Mesenchymal stem cell (in vitro differentiated cells and primary cell): ENCODE results near the gene ADGRG7.
"Not testable (repeated sequence)": the region's sequence is repeated elsewhere in the genome, so short reads cannot be mapped to it uniquely, and the experiment has no call there.

Source experiments
- DNase-seq: peaks from one replicate; pipeline ENCODE4 v3.0.0-alpha.2; 2013
- H2AFZ ChIP-seq: one replicate; pipeline ENCODE4 v1.6.1; 2013; ENCODE audit warnings: low read depth, mild to moderate bottlenecking, control low read depth, inconsistent platforms, low read length, moderate library complexity
- H2AK5ac ChIP-seq: 2 replicates; pipeline ENCODE4 v1.6.1; 2013; ENCODE audit warnings: low read length, moderate library complexity, mild to moderate bottlenecking, inconsistent platforms; ENCODE audit not compliant: severe bottlenecking
- H2BK120ac ChIP-seq: one replicate; pipeline ENCODE4 v1.6.1; 2013; ENCODE audit warnings: low read depth, mild to moderate bottlenecking, inconsistent platforms, low read length, moderate library complexity
- H2BK12ac ChIP-seq, 2 experiments: one replicate each; pipeline ENCODE4 v1.6.1; 2013; ENCODE audit warnings: inconsistent platforms in 2 of 2, low read length in 2 of 2, mild to moderate bottlenecking in 2 of 2, moderate library complexity in 2 of 2, control low read depth in 1 of 2
- H2BK15ac ChIP-seq: one replicate; pipeline ENCODE4 v1.6.1; 2013; ENCODE audit warnings: mild to moderate bottlenecking, low read depth, inconsistent platforms; ENCODE audit not compliant: poor library complexity, severe bottlenecking
- H2BK5ac ChIP-seq: 2 replicates; pipeline ENCODE4 v1.6.1; 2013; ENCODE audit warnings: low read depth, mild to moderate bottlenecking, low read length, control low read depth, inconsistent platforms; ENCODE audit not compliant: poor library complexity, severe bottlenecking
- H3K14ac ChIP-seq, 2 experiments: one replicate each; pipeline ENCODE4 v1.6.1; 2013; ENCODE audit warnings: inconsistent platforms in 2 of 2, low read length in 2 of 2, control low read depth in 1 of 2, mild to moderate bottlenecking in 1 of 2, moderate library complexity in 1 of 2
- H3K18ac ChIP-seq, 2 experiments: one replicate each; pipeline ENCODE4 v1.6.1; 2013; ENCODE audit warnings: inconsistent platforms in 2 of 2, low read length in 2 of 2, control low read depth in 1 of 2, low read depth in 1 of 2, mild to moderate bottlenecking in 1 of 2
- H3K23ac ChIP-seq, 2 experiments: one replicate each; pipeline ENCODE4 v1.6.1; 2013; ENCODE audit warnings: inconsistent platforms in 2 of 2, low read length in 2 of 2, mild to moderate bottlenecking in 2 of 2, moderate library complexity in 2 of 2, control low read depth in 1 of 2
- H3K27ac ChIP-seq: 2 replicates; pipeline ENCODE4 v1.5.1; 2013; ENCODE audit warnings: mild to moderate bottlenecking, moderate library complexity, low read length, control low read depth, inconsistent platforms; ENCODE audit not compliant: poor library complexity, severe bottlenecking
- H3K27me3 ChIP-seq, 2 experiments: 2 replicates each; pipeline versions ENCODE4 v1.6.1 to v1.7.0; 2013; ENCODE audit warnings: low read length in 2 of 2, mild to moderate bottlenecking in 2 of 2, moderate library complexity in 2 of 2, control low read depth in 1 of 2, inconsistent platforms in 1 of 2; ENCODE audit not compliant: control insufficient read depth in 1 of 2, insufficient read depth in 1 of 2
- H3K36me3 ChIP-seq, 2 experiments: 2 replicates each; pipeline versions ENCODE4 v1.6.1 to v1.7.0; 2013; ENCODE audit warnings: low read length in 2 of 2, control low read depth in 1 of 2, inconsistent platforms in 1 of 2, low read depth in 1 of 2, mild to moderate bottlenecking in 1 of 2; ENCODE audit not compliant: insufficient read depth in 2 of 2, control insufficient read depth in 1 of 2
- H3K4ac ChIP-seq, 2 experiments: one replicate each; pipeline ENCODE4 v1.6.1; 2013; ENCODE audit warnings: inconsistent platforms in 2 of 2, low read length in 2 of 2, mild to moderate bottlenecking in 2 of 2, moderate library complexity in 2 of 2, control low read depth in 1 of 2, low read depth in 1 of 2
- H3K4me1 ChIP-seq: 2 replicates; pipeline ENCODE4 v1.6.1; 2013; ENCODE audit warnings: low read depth, low read length, control low read depth; ENCODE audit not compliant: control insufficient read depth, insufficient read depth
- H3K4me2 ChIP-seq: 2 replicates; pipeline ENCODE4 v1.6.1; 2013; ENCODE audit warnings: low read length, mild to moderate bottlenecking, inconsistent platforms; ENCODE audit not compliant: poor library complexity, severe bottlenecking
- H3K4me3 ChIP-seq, 2 experiments: 2 replicates each; pipeline versions ENCODE4 v1.5.1 to v1.7.0; 2013; ENCODE audit warnings: low read length in 2 of 2, mild to moderate bottlenecking in 2 of 2, control low read depth in 1 of 2, low read depth in 1 of 2; ENCODE audit not compliant: insufficient read depth in 1 of 2
- H3K79me1 ChIP-seq: replicated peaks from 2 replicates; pipeline ENCODE4 v1.6.1; 2013; ENCODE audit warnings: mild to moderate bottlenecking, control low read depth, low read length, inconsistent platforms; ENCODE audit not compliant: poor library complexity, severe bottlenecking
- H3K9ac ChIP-seq: 2 replicates; pipeline ENCODE4 v1.7.0; 2013; ENCODE audit warnings: mild to moderate bottlenecking, low read length, moderate library complexity
- H3K9me3 ChIP-seq: 2 replicates; pipeline ENCODE4 v1.7.0; 2013; ENCODE audit warnings: mild to moderate bottlenecking, low read length; ENCODE audit not compliant: control insufficient read depth
- H4K8ac ChIP-seq: one replicate; pipeline ENCODE4 v1.6.1; 2013; ENCODE audit warnings: inconsistent platforms, mild to moderate bottlenecking, low read length, moderate library complexity
- H4K91ac ChIP-seq: one replicate; pipeline ENCODE4 v1.6.1; 2013; ENCODE audit warnings: mild to moderate bottlenecking, low read length, inconsistent platforms
- WGBS: methylation state at CpG from one replicate; pipeline ENCODE4 v1.1.7; 2013; ENCODE audit warnings: mixed read lengths; 5-methylcytosine and 5-hydroxymethylcytosine counted together

ADGRG7 gene

GRCh38 chr3:100581650-100582049 lies 27.8 kb upstream of the ADGRG7 start:
- Histone ChIP-seq H3K9ac (no peak overlapping the region), H3K27me3 (no peaks in the 10 kb centered on the region), H3K36me3 (peaks cover 0 to 4% of the 10 kb centered on the region in 2 experiments), H3K23ac (no peak overlapping the region), H2AFZ (no peak overlapping the region), H2BK120ac (no peak overlapping the region), H3K4me3 (no peak overlapping the region), H3K9me3 (no peaks in the 10 kb centered on the region), H3K27ac (no peak overlapping the region), H2BK15ac (no peak overlapping the region), H2BK12ac (no peak overlapping the region), H2BK5ac (no peak overlapping the region), H3K79me1 (no peaks in the 10 kb centered on the region), H3K4me2 (no peak overlapping the region), H3K4ac (no peak overlapping the region), H3K18ac (no peak overlapping the region), H2AK5ac (no peak overlapping the region), H3K4me1 (no peaks in the 10 kb centered on the region), H4K91ac (no peak overlapping the region), H4K8ac (no peak overlapping the region), H3K14ac (no peak overlapping the region)
- DNase-seq, result no peak
- 88% methylated on average over 1 of the region's 1 CpG for WGBS

DNA sequence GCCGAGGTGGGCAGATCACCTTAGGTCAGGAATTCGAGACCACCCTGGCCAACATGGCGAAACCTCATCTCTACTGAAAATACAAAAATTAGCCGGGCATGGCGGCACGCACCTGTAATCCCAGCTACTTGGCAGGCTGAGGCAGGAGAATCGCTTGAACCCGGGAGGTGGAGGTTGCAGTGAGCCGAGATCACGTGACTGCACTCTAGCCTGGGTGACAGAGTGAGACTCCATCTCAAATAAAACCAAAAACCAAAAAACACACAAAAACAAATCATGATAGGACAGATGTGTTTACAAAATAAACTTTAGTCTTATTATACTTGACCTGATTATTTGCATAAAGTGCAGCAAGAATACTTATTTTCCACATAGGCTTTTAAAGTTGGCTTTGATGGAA lies 27.2 kb upstream of the ADGRG7 start:
- H3K23ac ChIP-seq, H2BK5ac ChIP-seq, H3K27ac ChIP-seq, H3K4ac ChIP-seq, H3K14ac ChIP-seq, H3K36me3 ChIP-seq, H3K18ac ChIP-seq, H2AK5ac ChIP-seq, H4K91ac ChIP-seq, H2BK120ac ChIP-seq, DNase-seq, H3K79me1 ChIP-seq, H3K4me3 ChIP-seq, H4K8ac ChIP-seq, H3K4me1 ChIP-seq, H2AFZ ChIP-seq, H3K9me3 ChIP-seq, H2BK12ac ChIP-seq, H3K9ac ChIP-seq, H3K4me2 ChIP-seq, H2BK15ac ChIP-seq, H3K27me3 ChIP-seq: not testable (repeated sequence)
- WGBS, result 95% methylated on average over 10 of the region's 10 CpGs

GRCh38 chr3:100584101-100584660 lies 25.2 kb upstream of the ADGRG7 start:
- no peaks in the 10 kb centered on the region for H3K9me3 ChIP-seq
- no peak overlapping the region for H3K9ac ChIP-seq
- H3K27ac ChIP-seq, result no peak overlapping the region
- no peak overlapping the region for H2AFZ ChIP-seq
- H4K8ac ChIP-seq, result no peak overlapping the region
- H2BK5ac ChIP-seq, result no peak overlapping the region
- no peak overlapping the region for H4K91ac ChIP-seq
- H2AK5ac ChIP-seq, result no peak overlapping the region
- no peak overlapping the region for H3K23ac ChIP-seq
- no peak overlapping the region for H3K4ac ChIP-seq
- no peak overlapping the region for H3K4me3 ChIP-seq
- no peaks in the 10 kb centered on the region for H3K27me3 ChIP-seq
- no peaks in the 10 kb centered on the region for H3K79me1 ChIP-seq
- no peaks in the 10 kb centered on the region for H3K4me1 ChIP-seq
- no peak overlapping the region for H3K14ac ChIP-seq
- H2BK120ac ChIP-seq, result no peak overlapping the region
- H2BK12ac ChIP-seq, result no peak overlapping the region
- no peak overlapping the region for H2BK15ac ChIP-seq
- no peaks in the 10 kb centered on the region for H3K36me3 ChIP-seq
- H3K18ac ChIP-seq, result no peak overlapping the region
- 94% methylated on average over 3 of the region's 3 CpGs for WGBS
- H3K4me2 ChIP-seq, result no peak overlapping the region
- no peak for DNase-seq

DNA sequence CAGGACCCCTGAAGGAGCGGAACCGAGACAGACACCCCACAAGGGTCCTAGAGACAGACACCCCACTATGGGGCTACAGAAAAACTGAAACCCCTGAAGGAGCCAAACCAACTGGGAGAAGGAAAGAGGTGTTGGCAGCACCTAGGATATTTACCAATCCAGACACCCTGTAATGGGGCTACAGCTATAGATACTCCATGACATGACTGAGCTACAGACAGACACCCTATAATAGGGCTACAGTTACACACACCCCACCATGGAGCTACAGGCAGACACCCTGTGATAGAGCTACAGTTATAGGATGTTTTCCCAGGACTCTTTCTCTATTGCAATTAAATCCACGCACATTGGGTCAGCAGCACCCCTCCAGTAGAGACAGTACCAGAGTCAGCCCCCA lies 22.6 kb upstream of the ADGRG7 start:
- no peak overlapping the region for H3K9ac ChIP-seq
- H2BK120ac ChIP-seq, result no peak overlapping the region
- no peak for DNase-seq
- H3K9me3 ChIP-seq, result no peaks in the 10 kb centered on the region
- H3K23ac ChIP-seq, result no peak overlapping the region
- H3K18ac ChIP-seq, result no peak overlapping the region
- no peaks in the 10 kb centered on the region for H3K4me1 ChIP-seq
- no peak overlapping the region for H2BK5ac ChIP-seq
- H3K36me3 ChIP-seq, result no peaks in the 10 kb centered on the region
- no peak overlapping the region for H3K4ac ChIP-seq
- no peak overlapping the region for H2BK12ac ChIP-seq
- H3K4me2 ChIP-seq, result no peak overlapping the region
- H3K14ac ChIP-seq, result no peak overlapping the region
- no peak overlapping the region for H3K4me3 ChIP-seq
- H3K79me1 ChIP-seq, result no peaks in the 10 kb centered on the region
- H2BK15ac ChIP-seq, result no peak overlapping the region
- WGBS, result 100% methylated on average over 1 of the region's 3 CpGs
- H3K27ac ChIP-seq, result no peak overlapping the region
- no peak overlapping the region for H4K8ac ChIP-seq
- no peak overlapping the region for H2AFZ ChIP-seq
- no peaks in the 10 kb centered on the region for H3K27me3 ChIP-seq
- H2AK5ac ChIP-seq, result no peak overlapping the region
- H4K91ac ChIP-seq, result no peak overlapping the region
